ENCODE measurements around the gene RINL.
"Not testable (repeated sequence)": the region's sequence is repeated elsewhere in the genome, so short reads cannot be mapped to it uniquely, and the experiment has no call there.

RINL gene

GRCh38 chr19:38826856-38827551 lies 51.1 kb downstream of the RINL start:
- Histone ChIP-seq H3K36me3 (ENCODE audit: control insufficient read depth in 5 of 5, insufficient read depth in 5 of 5, low read length in 5 of 5) (peaks cover 0 to 41% (median 17%) of the 10 kb centered on the region in 5 donors), H3K4me1 (ENCODE audit: control insufficient read depth in 5 of 5, insufficient read depth in 5 of 5, low read length in 5 of 5) (peaks cover 5 to 34% (median 28%) of the 10 kb centered on the region in 5 donors), H3K4me3 (ENCODE audit: low read depth in 1 of 5, low read length in 5 of 5) (no peak overlapping the region), H3K27ac (ENCODE audit: low read depth, low read length) (no peak overlapping the region), H3K9me3 (ENCODE audit: control insufficient read depth in 5 of 5, low read length in 5 of 5) (no peaks in the 10 kb centered on the region), H3K27me3 (ENCODE audit: control insufficient read depth in 5 of 5, insufficient read depth in 4 of 5, low read length in 5 of 5) (no peaks in the 10 kb centered on the region), H3K9ac (ENCODE audit: low read length in 5 of 5) (peak overlapping the region in 2 of 5 donors; percentile 26 to 48)

- H3K27me3 ChIP-seq (ENCODE audit: control insufficient read depth in 5 of 5, insufficient read depth in 4 of 5, low read length in 5 of 5); H3K9me3 ChIP-seq (ENCODE audit: control insufficient read depth in 5 of 5, low read length in 5 of 5); H3K9ac ChIP-seq (ENCODE audit: low read length in 5 of 5); H3K4me3 ChIP-seq (ENCODE audit: low read depth in 1 of 5, low read length in 5 of 5); H3K27ac ChIP-seq (ENCODE audit: low read depth, low read length): not testable (repeated sequence)
- H3K36me3 ChIP-seq (ENCODE audit: control insufficient read depth in 5 of 5, insufficient read depth in 5 of 5, low read length in 5 of 5), result peaks cover 0 to 44% (median 21%) of the 10 kb centered on the region in 5 donors
- H3K4me1 ChIP-seq (ENCODE audit: control insufficient read depth in 5 of 5, insufficient read depth in 5 of 5, low read length in 5 of 5), result peaks cover 2 to 28% (median 21%) of the 10 kb centered on the region in 5 donors
Observed at GRCh38 chr19:38825936-38826335, 52.1 kb downstream of the RINL start.

- not testable (repeated sequence) for H3K9ac ChIP-seq (ENCODE audit: low read length in 5 of 5); H3K27ac ChIP-seq (ENCODE audit: low read depth, low read length); H3K4me3 ChIP-seq (ENCODE audit: low read depth in 1 of 5, low read length in 5 of 5); H3K27me3 ChIP-seq (ENCODE audit: control insufficient read depth in 5 of 5, insufficient read depth in 4 of 5, low read length in 5 of 5); H3K4me1 ChIP-seq (ENCODE audit: control insufficient read depth in 5 of 5, insufficient read depth in 5 of 5, low read length in 5 of 5); H3K9me3 ChIP-seq (ENCODE audit: control insufficient read depth in 5 of 5, low read length in 5 of 5)
- H3K36me3 ChIP-seq (ENCODE audit: control insufficient read depth in 5 of 5, insufficient read depth in 5 of 5, low read length in 5 of 5), result peaks cover 0 to 57% (median 42%) of the 10 kb centered on the region in 5 donors
Observed at GRCh38 chr19:38821230-38821825, 56.7 kb downstream of the RINL start.

GRCh38 chr19:38819231-38819920 lies 58.7 kb downstream of the RINL start:
- H3K4me3 ChIP-seq (ENCODE audit: low read depth in 1 of 5, low read length in 5 of 5), result no peak overlapping the region
- no peaks in the 10 kb centered on the region for H3K27me3 ChIP-seq (ENCODE audit: control insufficient read depth in 5 of 5, insufficient read depth in 4 of 5, low read length in 5 of 5)
- H3K9ac ChIP-seq (ENCODE audit: low read length in 5 of 5), result no peak overlapping the region
- no peaks in the 10 kb centered on the region for H3K9me3 ChIP-seq (ENCODE audit: control insufficient read depth in 5 of 5, low read length in 5 of 5)
- H3K27ac ChIP-seq (ENCODE audit: low read depth, low read length), result no peak overlapping the region
- peaks cover 0 to 63% (median 56%) of the 10 kb centered on the region in 5 donors for H3K36me3 ChIP-seq (ENCODE audit: control insufficient read depth in 5 of 5, insufficient read depth in 5 of 5, low read length in 5 of 5)
- peaks cover 0 to 6% (median 0%) of the 10 kb centered on the region in 5 donors for H3K4me1 ChIP-seq (ENCODE audit: control insufficient read depth in 5 of 5, insufficient read depth in 5 of 5, low read length in 5 of 5)

Data from subcutaneous abdominal adipose tissue (tissue), 5 donors.